Spleen (tissue), 11 donors: ENCODE results near the gene YWHAH. TPM values are rescaled to one million over a fixed set of nuclear protein-coding genes. Genes with fewer than 3 reads are reported as not detected.

Experiments used
- DNase-seq: peaks from one replicate; pipeline ENCODE4 v3.0.0-alpha.2; 2020
- H3K27ac ChIP-seq, 8 donors: fragments of 200-600 bp; sonication (generic) in 7 of 8; 1 replicate in 4 of 8; 2 replicates in 4 of 8; pipeline versions ENCODE4 v1.5.0 to v1.8.0; 2016 to 2021; ENCODE audit warnings: inconsistent platforms in 4 of 8, mild to moderate bottlenecking in 4 of 8, moderate library complexity in 1 of 8
- H3K27me3 ChIP-seq, 7 donors: fragments of 200-600 bp; sonication (generic) in 6 of 7; replicated peaks in 1 of 7; 1 replicate in 4 of 7; 2 replicates in 3 of 7; pipeline versions ENCODE4 v1.5.0 to v1.8.0; 2016 to 2021; ENCODE audit warnings: inconsistent platforms in 3 of 7, mild to moderate bottlenecking in 1 of 7
- H3K36me3 ChIP-seq, 6 donors: fragments of 200-600 bp; sonication (generic) in 5 of 6; 1 replicate in 4 of 6; 2 replicates in 2 of 6; pipeline versions ENCODE4 v1.5.0 to v1.8.0; 2016 to 2021; ENCODE audit warnings: inconsistent platforms in 2 of 6
- H3K4me1 ChIP-seq, 6 donors: fragments of 200-600 bp; sonication (generic) in 5 of 6; 1 replicate in 3 of 6; 2 replicates in 3 of 6; pipeline versions ENCODE4 v1.5.0 to v1.8.0; 2016 to 2021; ENCODE audit warnings: inconsistent platforms in 3 of 6
- H3K4me3 ChIP-seq, 8 donors: fragments of 200-600 bp; sonication (generic) in 7 of 8; 1 replicate in 4 of 8; 2 replicates in 4 of 8; pipeline versions ENCODE4 v1.5.0 to v1.8.0; 2016 to 2021; ENCODE audit warnings: inconsistent platforms in 4 of 8, mild to moderate bottlenecking in 4 of 8, moderate library complexity in 2 of 8
- H3K9me3 ChIP-seq, 8 donors: fragments of 200-600 bp; sonication (generic) in 7 of 8; 1 replicate in 4 of 8; 2 replicates in 4 of 8; pipeline versions ENCODE4 v1.5.0 to v1.8.0; 2016 to 2021; ENCODE audit warnings: inconsistent platforms in 4 of 8
- CTCF ChIP-seq, 11 experiments: fragments of 200-600 bp in 7 of 11; fragments of 450-650 bp in 4 of 11; sonication (generic) in 4 of 11; IDR thresholded peaks in 8 of 11; conservative IDR thresholded peaks in 3 of 11; 1 replicate in 7 of 11; 2 replicates in 4 of 11; pipeline versions ENCODE4 v1.4.0 to v1.8.0; 2016 to 2021; ENCODE audit warnings: antibody characterized with exemption in 11 of 11, inconsistent platforms in 4 of 11, mild to moderate bottlenecking in 1 of 11
- POLR2A ChIP-seq, 3 donors: fragments of 450-650 bp; IDR thresholded peaks; one replicate each; pipeline ENCODE4 v1.5.1; 2017; ENCODE audit warnings: antibody characterized with exemption in 3 of 3, mild to moderate bottlenecking in 1 of 3
- POLR2AphosphoS5 ChIP-seq, 3 donors: sonication (generic); formaldehyde crosslinking; IDR thresholded peaks; one replicate each; pipeline ENCODE4 v1.5.1; 2017; ENCODE audit warnings: antibody characterized with exemption in 3 of 3
- WGBS, 5 donors: extraction: QIAGEN DNeasy Blood & Tissue Kit in 3 of 5; methylation state at CpG; one replicate each; pipeline versions ENCODE4 v1.1.5 to v1.1.7; 2013 to 2018; 5-methylcytosine and 5-hydroxymethylcytosine counted together
- intact Hi-C: fragments of 100-400 bp; cut with DNase I; formaldehyde crosslinking; loops from one replicate; pipeline ENCODE4 v1.15.0; 2023; ENCODE audit warnings: low total_unique reads
- polyA plus RNA-seq, 3 donors: library from polyadenylated mRNA; stranded (reverse); fragments of 200-250 nt; gene quantifications; one replicate each; pipeline ENCODE4 v1.2.1, GENCODE V29; 2013
- total RNA-seq, 7 donors: library from RNA; depleted of rRNA in 3 of 7; stranded (reverse); fragments of >200 nt in 3 of 7; fragmentation: NEBNext Ultra II Directional in 4 of 7; extraction: Animal tissue kit (Norgen Biotek cat#: 25700) in 4 of 7; gene quantifications; one replicate each; pipeline versions ENCODE4 v1.1.0 to v1.2.1, GENCODE V29; 2016 to 2021
- donor health status: healthy with polysubstance abuse.
- donor health status: DM: no; HTN: no; CAD: no; lungs with moderate emphysema.
- donor health status: DM: no; HTN: no; CAD: no.
- donor health status: Bipolar disorder and iron deficiency.
- donor health status: healthy.
- donor health status: DM: no; HTN: no; CAD: no.
- donor health status: DM: yes; HTN: yes; CAD: no.

YWHAH gene
- total and polyA plus RNA-seq, 10 donors, result 34.2 to 130 (median 83.6) TPM

DNA sequence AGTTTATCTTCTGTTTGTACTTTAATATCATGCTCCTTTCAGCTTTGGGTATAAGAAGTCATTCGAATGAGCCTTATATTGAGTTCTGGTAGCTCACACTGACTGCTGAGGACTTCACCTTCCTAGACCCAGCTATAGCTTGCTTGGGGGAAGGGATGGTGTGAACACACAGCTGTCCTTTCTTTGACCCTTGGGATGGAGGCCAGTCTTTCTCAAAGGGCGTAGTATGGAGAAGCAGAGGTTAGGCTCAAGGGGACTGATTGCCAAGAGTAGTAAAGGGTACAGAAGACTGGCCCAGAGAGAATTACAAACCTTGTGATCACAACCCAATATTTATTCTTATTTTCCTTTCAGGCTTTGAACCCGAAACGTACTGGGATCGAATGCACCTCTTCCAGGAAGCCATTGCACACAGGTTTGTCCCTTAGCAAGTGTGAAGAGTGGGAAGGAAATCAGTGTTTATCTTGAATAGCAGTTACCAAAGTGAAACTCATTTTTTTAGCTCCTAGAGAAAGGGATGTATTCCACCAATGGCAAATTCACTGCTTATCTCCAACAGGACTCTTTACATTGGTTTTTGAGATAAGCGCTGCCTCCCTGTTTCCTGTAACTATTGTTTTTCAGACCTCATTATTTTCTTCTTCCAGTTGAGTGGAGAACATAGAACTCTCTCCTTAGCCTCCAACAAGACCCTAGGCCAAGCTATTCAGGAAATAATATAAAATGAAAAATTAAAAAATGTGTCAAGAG is 42.8 kb upstream of the YWHAH start:
- H3K27me3 ChIP-seq, result no peaks in the 10 kb centered on the region
- WGBS, 5 donors, result 76 to 85% (median 84%) methylated on average over 6 of the region's 6 CpGs
- intact Hi-C loops, result no loop called here
- DNase-seq, result no peak
- H3K4me3 ChIP-seq, result no peak overlapping the region
- peaks cover 3 to 96% (median 61%) of the 10 kb centered on the region in 6 donors for H3K36me3 ChIP-seq
- no peak overlapping the region for H3K27ac ChIP-seq
- no peak for TF ChIP-seq POLR2AphosphoS5 (IDR thresholded peaks at IDR 0.05)
- TF ChIP-seq CTCF (IDR thresholded peaks at IDR 0.05 in 8 of 11, conservative IDR thresholded peaks at IDR 0.05 in 3 of 11), result no peak
- TF ChIP-seq POLR2A (IDR thresholded peaks at IDR 0.05), result no peak
- no peaks in the 10 kb centered on the region for H3K4me1 ChIP-seq
- no peaks in the 10 kb centered on the region for H3K9me3 ChIP-seq

GRCh38 chr22:31904651-31905050 is 39.7 kb upstream of the YWHAH start:
- DNase-seq, result no peak
- 95 to 98% (median 97%) methylated on average over 3 of the region's 3 CpGs for WGBS, 5 donors
- Histone ChIP-seq H3K27ac (no peak overlapping the region), H3K4me1 (no peaks in the 10 kb centered on the region), H3K36me3 (peaks cover 3 to 96% (median 52%) of the 10 kb centered on the region in 6 donors), H3K9me3 (no peaks in the 10 kb centered on the region), H3K4me3 (no peak overlapping the region), H3K27me3 (no peaks in the 10 kb centered on the region)
- TF ChIP-seq POLR2A (IDR thresholded peaks at IDR 0.05) (no peak), POLR2AphosphoS5 (IDR thresholded peaks at IDR 0.05) (no peak), CTCF (IDR thresholded peaks at IDR 0.05 in 8 of 11, conservative IDR thresholded peaks at IDR 0.05 in 3 of 11) (no peak)
- intact Hi-C loops, result no loop called here

GRCh38 chr22:31905356-31905755 is 39.0 kb upstream of the YWHAH start:
- WGBS, 5 donors, result 95 to 98% (median 96%) methylated on average over 10 of the region's 10 CpGs
- TF ChIP-seq CTCF (IDR thresholded peaks at IDR 0.05 in 8 of 11, conservative IDR thresholded peaks at IDR 0.05 in 3 of 11), result no peak
- TF ChIP-seq POLR2A (IDR thresholded peaks at IDR 0.05), result no peak
- TF ChIP-seq POLR2AphosphoS5 (IDR thresholded peaks at IDR 0.05), result no peak

DNA sequence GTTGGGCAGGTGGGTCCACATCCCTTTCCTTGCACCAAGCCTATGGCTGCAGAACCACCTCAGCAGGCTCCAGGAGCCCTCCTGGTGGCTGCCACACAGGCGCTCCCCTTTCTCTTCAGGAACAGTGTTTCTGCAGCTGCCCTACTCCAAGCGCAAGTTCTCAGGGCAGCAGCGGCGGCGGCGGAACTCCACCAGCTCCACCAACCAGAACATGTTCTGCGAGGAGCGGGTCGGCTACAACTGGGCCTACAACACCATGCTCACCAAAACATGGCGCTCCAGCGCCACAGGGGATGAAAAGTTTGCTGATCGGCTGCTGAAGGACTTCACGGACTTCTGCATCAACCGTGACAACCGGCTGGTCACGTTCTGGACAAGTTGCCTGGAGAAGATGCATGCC is 38.2 kb upstream of the YWHAH start:
- DNase-seq, result no peak
- TF ChIP-seq CTCF (IDR thresholded peaks at IDR 0.05 in 8 of 11, conservative IDR thresholded peaks at IDR 0.05 in 3 of 11) (no peak), POLR2AphosphoS5 (IDR thresholded peaks at IDR 0.05) (peak in 1 of 3 donors; percentile 15)
- peaks cover 3 to 96% (median 57%) of the 10 kb centered on the region in 6 donors for H3K36me3 ChIP-seq
- WGBS, 5 donors, result 97 to 100% (median 97%) methylated on average over 9 to 16 of the region's 16 CpGs
- no peaks in the 10 kb centered on the region for H3K9me3 ChIP-seq
- H3K4me1 ChIP-seq, result no peaks in the 10 kb centered on the region
- intact Hi-C loops, result no loop called here
- H3K27me3 ChIP-seq, result no peaks in the 10 kb centered on the region
- no peak overlapping the region for H3K4me3 ChIP-seq
- H3K27ac ChIP-seq, result no peak overlapping the region

More at GRCh38 chr22:31905356-31905755, 39.0 kb upstream of the YWHAH start:
- DNase-seq, result no peak
- Histone ChIP-seq H3K4me1 (no peaks in the 10 kb centered on the region), H3K27me3 (no peaks in the 10 kb centered on the region), H3K36me3 (peaks cover 3 to 96% (median 55%) of the 10 kb centered on the region in 6 donors), H3K27ac (no peak overlapping the region), H3K9me3 (no peaks in the 10 kb centered on the region), H3K4me3 (no peak overlapping the region)
- intact Hi-C loops, result no loop called here
